WTC11 (cell line): Measurements from ENCODE around the gene GRM4. TPM values are rescaled to one million over a fixed set of nuclear protein-coding genes. Genes with fewer than 3 reads are reported as not detected.
A peak's percentile ranks its signal among the peaks of the same experiment; 100 is the strongest.

Experiments
- ATAC-seq: fragments of 200-7000 bp; cut with Tn5 transposase; 2 replicates; pipeline ENCODE4 v1.10.0; 2021; ENCODE audit warnings: mild to moderate bottlenecking, moderate library complexity
- CTCF ChIA-PET: fragments of 300-600 bp; sonication (Branson Sonifier 250); formaldehyde crosslinking; loops from one replicate; lab custom pipeline; 2021; ENCODE audit warnings: antibody characterized with exemption; lab: Charles Lee
- POLR2A ChIA-PET: fragments of 350-600 bp; sonication (Branson Sonifier 250); formaldehyde crosslinking; loops from one replicate; lab custom pipeline; 2021; ENCODE audit warnings: antibody characterized with exemption; lab: Charles Lee
- DNase-seq: peaks from one replicate; pipeline ENCODE4 v3.0.0; 2021; ENCODE audit warnings: low spot score
- H3K27ac Mint-ChIP-seq: 2 replicates; pipeline ENCODE4 v1.8.0; 2021; ENCODE audit warnings: mixed read lengths
- H3K27me3 Mint-ChIP-seq: 2 replicates; pipeline ENCODE4 v1.8.0; 2021; ENCODE audit warnings: low read depth, mild to moderate bottlenecking, moderate library complexity, mixed read lengths
- H3K36me3 Mint-ChIP-seq: 2 replicates; pipeline ENCODE4 v1.8.0; 2021; ENCODE audit warnings: mixed read lengths
- H3K4me1 Mint-ChIP-seq: 2 replicates; pipeline ENCODE4 v1.8.0; 2022; ENCODE audit warnings: mixed read lengths
- H3K4me3 Mint-ChIP-seq: 2 replicates; pipeline ENCODE4 v1.8.0; 2021; ENCODE audit warnings: mild to moderate bottlenecking, moderate library complexity, mixed read lengths
- H3K9me3 Mint-ChIP-seq: 2 replicates; pipeline ENCODE4 v1.8.0; 2021; ENCODE audit warnings: mixed read lengths
- EMX1 ChIP-seq: fragments of 250-450 bp; sonication (Bioruptor Pico); IDR thresholded peaks from 2 replicates; pipeline ENCODE4 v1.8.0; 2021; ENCODE audit warnings: mild to moderate bottlenecking
- ETV6 ChIP-seq: sonication (generic); formaldehyde crosslinking; IDR thresholded peaks from 2 replicates; pipeline ENCODE4 v1.8.1; 2022; ENCODE audit warnings: mild to moderate bottlenecking, missing genetic modification reagents
- GABPB1 ChIP-seq: sonication (generic); formaldehyde crosslinking; IDR thresholded peaks from 2 replicates; pipeline ENCODE4 v1.8.1; 2023; ENCODE audit warnings: mild to moderate bottlenecking, missing genetic modification reagents
- GTF2I ChIP-seq: fragments of 250-450 bp; sonication (Bioruptor Pico); conservative IDR thresholded peaks from 2 replicates; pipeline ENCODE4 v1.4.0; 2021; ENCODE audit warnings: mild to moderate bottlenecking
- IRF2 ChIP-seq: sonication (generic); formaldehyde crosslinking; IDR thresholded peaks from 2 replicates; pipeline ENCODE4 v1.8.0; 2022; ENCODE audit warnings: low read depth, missing genetic modification reagents, borderline replicate concordance
- KAT7 ChIP-seq: sonication (generic); formaldehyde crosslinking; IDR thresholded peaks from 2 replicates; pipeline ENCODE4 v1.8.1; 2023; ENCODE audit warnings: missing genetic modification reagents, mild to moderate bottlenecking, borderline replicate concordance
- SP1 ChIP-seq: sonication (generic); formaldehyde crosslinking; conservative IDR thresholded peaks from 2 replicates; pipeline ENCODE4 v1.8.1; 2022; ENCODE audit warnings: missing genetic modification reagents
- ZNF671 ChIP-seq: fragments of 250-450 bp; sonication (Bioruptor Pico); IDR thresholded peaks from 2 replicates; pipeline ENCODE4 v1.8.0; 2021; ENCODE audit warnings: mild to moderate bottlenecking
- total RNA-seq: library from RNA; stranded (reverse); gene quantifications from 3 replicates; pipeline ENCODE4 v1.2.3, GENCODE V29; 2021
- TF ChIP-seq, protein P1 (sequence below): sonication (generic); formaldehyde crosslinking; IDR thresholded peaks from 2 replicates; pipeline ENCODE4 v1.8.0; 2023; ENCODE audit warnings: missing genetic modification reagents, mild to moderate bottlenecking, borderline replicate concordance
- TF ChIP-seq, protein P2 (sequence below): sonication (generic); formaldehyde crosslinking; IDR thresholded peaks from 2 replicates; pipeline ENCODE4 v1.8.0; 2022; ENCODE audit warnings: mild to moderate bottlenecking, missing genetic modification reagents
- TF ChIP-seq, protein P3 (sequence below): sonication (generic); formaldehyde crosslinking; IDR thresholded peaks from 2 replicates; pipeline ENCODE4 v1.8.1; 2023; ENCODE audit warnings: mild to moderate bottlenecking, missing genetic modification reagents
- TF ChIP-seq, protein P4 (sequence below): sonication (generic); formaldehyde crosslinking; IDR thresholded peaks from 2 replicates; pipeline ENCODE4 v1.8.0; 2023; ENCODE audit warnings: mild to moderate bottlenecking, missing genetic modification reagents
- TF ChIP-seq, protein P5 (sequence below): sonication (generic); formaldehyde crosslinking; IDR thresholded peaks from 2 replicates; pipeline ENCODE4 v1.8.1; 2023; ENCODE audit warnings: mild to moderate bottlenecking, missing genetic modification reagents, moderate library complexity
- TF ChIP-seq, protein P6 (sequence below): fragments of 200-600 bp; IDR thresholded peaks from 2 replicates; pipeline ENCODE4 v1.8.0; 2022; ENCODE audit warnings: antibody characterized with exemption

GRM4 gene
- total RNA-seq, 1 experiment from 2014 or later, result 34.5 TPM

DNA sequence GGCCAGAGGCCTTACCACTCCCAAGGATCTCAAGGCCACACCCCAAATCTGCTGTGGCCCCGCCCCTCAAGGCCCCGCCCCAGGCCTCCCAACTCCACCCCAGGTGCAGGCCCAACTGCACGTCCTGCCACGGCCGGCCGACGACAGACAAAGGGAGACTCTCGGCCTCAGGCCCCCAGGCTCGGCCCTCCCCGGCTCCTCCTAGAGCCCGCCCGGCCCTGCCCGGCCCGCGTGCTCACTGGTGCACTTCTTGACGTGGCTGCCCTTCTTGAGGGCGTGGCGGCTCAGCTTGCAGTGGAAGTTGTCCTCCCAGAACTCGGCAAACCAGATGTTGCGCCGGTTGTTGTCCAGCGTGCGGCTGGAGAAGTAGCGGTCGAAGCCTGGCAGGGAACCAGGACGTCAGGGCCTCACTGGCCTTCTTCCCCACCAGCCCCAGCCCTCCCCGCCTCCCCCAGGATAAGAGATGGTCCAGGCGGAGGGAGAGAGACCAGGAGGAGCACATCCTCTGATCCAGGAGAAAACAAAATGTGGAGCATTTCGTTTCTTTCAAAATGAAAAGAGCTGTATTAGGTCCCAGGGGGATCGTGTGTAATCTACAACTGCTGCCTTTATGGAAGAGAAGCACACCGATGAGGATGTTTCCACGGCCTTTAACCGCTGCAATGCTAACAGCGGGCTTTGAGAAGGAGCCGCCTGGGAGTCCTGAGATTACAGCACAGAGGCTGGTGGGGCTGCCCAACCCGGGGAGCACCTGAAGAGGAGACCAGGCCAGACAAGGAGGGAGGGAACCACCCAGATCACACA, 89.4 kb downstream of the GRM4 start (continued):
- TF ChIP-seq, protein P1, sequence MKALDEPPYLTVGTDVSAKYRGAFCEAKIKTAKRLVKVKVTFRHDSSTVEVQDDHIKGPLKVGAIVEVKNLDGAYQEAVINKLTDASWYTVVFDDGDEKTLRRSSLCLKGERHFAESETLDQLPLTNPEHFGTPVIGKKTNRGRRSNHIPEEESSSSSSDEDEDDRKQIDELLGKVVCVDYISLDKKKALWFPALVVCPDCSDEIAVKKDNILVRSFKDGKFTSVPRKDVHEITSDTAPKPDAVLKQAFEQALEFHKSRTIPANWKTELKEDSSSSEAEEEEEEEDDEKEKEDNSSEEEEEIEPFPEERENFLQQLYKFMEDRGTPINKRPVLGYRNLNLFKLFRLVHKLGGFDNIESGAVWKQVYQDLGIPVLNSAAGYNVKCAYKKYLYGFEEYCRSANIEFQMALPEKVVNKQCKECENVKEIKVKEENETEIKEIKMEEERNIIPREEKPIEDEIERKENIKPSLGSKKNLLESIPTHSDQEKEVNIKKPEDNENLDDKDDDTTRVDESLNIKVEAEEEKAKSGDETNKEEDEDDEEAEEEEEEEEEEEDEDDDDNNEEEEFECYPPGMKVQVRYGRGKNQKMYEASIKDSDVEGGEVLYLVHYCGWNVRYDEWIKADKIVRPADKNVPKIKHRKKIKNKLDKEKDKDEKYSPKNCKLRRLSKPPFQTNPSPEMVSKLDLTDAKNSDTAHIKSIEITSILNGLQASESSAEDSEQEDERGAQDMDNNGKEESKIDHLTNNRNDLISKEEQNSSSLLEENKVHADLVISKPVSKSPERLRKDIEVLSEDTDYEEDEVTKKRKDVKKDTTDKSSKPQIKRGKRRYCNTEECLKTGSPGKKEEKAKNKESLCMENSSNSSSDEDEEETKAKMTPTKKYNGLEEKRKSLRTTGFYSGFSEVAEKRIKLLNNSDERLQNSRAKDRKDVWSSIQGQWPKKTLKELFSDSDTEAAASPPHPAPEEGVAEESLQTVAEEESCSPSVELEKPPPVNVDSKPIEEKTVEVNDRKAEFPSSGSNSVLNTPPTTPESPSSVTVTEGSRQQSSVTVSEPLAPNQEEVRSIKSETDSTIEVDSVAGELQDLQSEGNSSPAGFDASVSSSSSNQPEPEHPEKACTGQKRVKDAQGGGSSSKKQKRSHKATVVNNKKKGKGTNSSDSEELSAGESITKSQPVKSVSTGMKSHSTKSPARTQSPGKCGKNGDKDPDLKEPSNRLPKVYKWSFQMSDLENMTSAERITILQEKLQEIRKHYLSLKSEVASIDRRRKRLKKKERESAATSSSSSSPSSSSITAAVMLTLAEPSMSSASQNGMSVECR (CRISPR knock-in tag), result no peak
- TF ChIP-seq, protein P2, sequence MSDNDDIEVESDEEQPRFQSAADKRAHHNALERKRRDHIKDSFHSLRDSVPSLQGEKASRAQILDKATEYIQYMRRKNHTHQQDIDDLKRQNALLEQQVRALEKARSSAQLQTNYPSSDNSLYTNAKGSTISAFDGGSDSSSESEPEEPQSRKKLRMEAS (CRISPR knock-in tag), result peak; percentile 53; the same call in 1 of the 2 replicates
- TF ChIP-seq SP1 (CRISPR knock-in tag), result peak; percentile 51; the same call in 1 of the 2 replicates
- no peak for TF ChIP-seq GABPB1
- TF ChIP-seq ETV6 (CRISPR knock-in tag), result no peak

DNA sequence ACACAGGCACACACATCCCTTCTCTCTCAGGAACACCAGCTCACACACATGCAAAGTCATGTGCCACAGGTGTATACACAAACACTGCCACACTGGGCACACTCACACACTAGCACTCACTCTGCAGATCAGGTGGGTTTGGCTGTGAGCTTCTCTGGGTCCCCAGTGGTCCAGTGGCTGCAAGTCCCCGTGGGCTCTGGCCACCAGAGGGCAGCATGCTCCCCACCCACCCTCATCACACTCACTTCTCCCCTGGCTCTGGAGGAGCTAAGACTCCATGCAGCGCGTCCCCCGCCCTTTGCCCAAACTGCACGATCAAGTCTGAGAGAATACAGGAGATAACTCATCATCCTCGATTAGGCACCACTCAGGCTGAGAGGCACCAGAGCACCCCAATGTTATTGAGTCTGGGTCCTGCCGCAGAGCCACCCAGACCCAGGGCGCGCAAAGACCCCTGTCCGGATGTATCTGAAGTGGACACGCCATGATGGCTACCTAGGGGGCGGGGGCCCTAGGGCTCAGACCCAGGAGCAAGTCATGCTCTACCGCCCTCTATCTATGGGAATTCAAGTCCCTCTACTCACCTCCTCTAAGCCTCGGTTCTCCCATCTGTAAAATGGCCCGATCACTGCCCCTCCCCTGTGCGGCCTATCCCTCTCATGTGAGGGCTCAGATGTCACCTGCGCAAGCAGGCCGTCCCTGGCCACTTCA, 90.5 kb downstream of the GRM4 start:
- TF ChIP-seq, protein P3, sequence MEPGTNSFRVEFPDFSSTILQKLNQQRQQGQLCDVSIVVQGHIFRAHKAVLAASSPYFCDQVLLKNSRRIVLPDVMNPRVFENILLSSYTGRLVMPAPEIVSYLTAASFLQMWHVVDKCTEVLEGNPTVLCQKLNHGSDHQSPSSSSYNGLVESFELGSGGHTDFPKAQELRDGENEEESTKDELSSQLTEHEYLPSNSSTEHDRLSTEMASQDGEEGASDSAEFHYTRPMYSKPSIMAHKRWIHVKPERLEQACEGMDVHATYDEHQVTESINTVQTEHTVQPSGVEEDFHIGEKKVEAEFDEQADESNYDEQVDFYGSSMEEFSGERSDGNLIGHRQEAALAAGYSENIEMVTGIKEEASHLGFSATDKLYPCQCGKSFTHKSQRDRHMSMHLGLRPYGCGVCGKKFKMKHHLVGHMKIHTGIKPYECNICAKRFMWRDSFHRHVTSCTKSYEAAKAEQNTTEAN, result no peak
- TF ChIP-seq EMX1 (CRISPR knock-in tag), result no peak
- TF ChIP-seq, protein P4, sequence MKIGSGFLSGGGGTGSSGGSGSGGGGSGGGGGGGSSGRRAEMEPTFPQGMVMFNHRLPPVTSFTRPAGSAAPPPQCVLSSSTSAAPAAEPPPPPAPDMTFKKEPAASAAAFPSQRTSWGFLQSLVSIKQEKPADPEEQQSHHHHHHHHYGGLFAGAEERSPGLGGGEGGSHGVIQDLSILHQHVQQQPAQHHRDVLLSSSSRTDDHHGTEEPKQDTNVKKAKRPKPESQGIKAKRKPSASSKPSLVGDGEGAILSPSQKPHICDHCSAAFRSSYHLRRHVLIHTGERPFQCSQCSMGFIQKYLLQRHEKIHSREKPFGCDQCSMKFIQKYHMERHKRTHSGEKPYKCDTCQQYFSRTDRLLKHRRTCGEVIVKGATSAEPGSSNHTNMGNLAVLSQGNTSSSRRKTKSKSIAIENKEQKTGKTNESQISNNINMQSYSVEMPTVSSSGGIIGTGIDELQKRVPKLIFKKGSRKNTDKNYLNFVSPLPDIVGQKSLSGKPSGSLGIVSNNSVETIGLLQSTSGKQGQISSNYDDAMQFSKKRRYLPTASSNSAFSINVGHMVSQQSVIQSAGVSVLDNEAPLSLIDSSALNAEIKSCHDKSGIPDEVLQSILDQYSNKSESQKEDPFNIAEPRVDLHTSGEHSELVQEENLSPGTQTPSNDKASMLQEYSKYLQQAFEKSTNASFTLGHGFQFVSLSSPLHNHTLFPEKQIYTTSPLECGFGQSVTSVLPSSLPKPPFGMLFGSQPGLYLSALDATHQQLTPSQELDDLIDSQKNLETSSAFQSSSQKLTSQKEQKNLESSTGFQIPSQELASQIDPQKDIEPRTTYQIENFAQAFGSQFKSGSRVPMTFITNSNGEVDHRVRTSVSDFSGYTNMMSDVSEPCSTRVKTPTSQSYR, result no peak
- no peak for TF ChIP-seq KAT7
- no peak for TF ChIP-seq ZNF671 (CRISPR knock-in tag)
- peak; percentile 27; the same call in 1 of the 2 replicates for TF ChIP-seq SP1 (CRISPR knock-in tag)
- TF ChIP-seq, protein P5, sequence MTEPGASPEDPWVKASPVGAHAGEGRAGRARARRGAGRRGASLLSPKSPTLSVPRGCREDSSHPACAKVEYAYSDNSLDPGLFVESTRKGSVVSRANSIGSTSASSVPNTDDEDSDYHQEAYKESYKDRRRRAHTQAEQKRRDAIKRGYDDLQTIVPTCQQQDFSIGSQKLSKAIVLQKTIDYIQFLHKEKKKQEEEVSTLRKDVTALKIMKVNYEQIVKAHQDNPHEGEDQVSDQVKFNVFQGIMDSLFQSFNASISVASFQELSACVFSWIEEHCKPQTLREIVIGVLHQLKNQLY (CRISPR knock-in tag), result no peak
- TF ChIP-seq GTF2I (CRISPR knock-in tag), result 0 out of 2 replicates have a peak, but pooled peaks have one; percentile 7
- TF ChIP-seq, protein P6, sequence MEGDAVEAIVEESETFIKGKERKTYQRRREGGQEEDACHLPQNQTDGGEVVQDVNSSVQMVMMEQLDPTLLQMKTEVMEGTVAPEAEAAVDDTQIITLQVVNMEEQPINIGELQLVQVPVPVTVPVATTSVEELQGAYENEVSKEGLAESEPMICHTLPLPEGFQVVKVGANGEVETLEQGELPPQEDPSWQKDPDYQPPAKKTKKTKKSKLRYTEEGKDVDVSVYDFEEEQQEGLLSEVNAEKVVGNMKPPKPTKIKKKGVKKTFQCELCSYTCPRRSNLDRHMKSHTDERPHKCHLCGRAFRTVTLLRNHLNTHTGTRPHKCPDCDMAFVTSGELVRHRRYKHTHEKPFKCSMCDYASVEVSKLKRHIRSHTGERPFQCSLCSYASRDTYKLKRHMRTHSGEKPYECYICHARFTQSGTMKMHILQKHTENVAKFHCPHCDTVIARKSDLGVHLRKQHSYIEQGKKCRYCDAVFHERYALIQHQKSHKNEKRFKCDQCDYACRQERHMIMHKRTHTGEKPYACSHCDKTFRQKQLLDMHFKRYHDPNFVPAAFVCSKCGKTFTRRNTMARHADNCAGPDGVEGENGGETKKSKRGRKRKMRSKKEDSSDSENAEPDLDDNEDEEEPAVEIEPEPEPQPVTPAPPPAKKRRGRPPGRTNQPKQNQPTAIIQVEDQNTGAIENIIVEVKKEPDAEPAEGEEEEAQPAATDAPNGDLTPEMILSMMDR, result peak; percentile 68
- TF ChIP-seq IRF2, result no peak
- TF ChIP-seq, all 79 proteins: peak for 3
- Mint-ChIP-seq H3K27ac (no peak overlapping the region), H3K9me3 (no peaks in the 10 kb centered on the region), H3K4me1 (peaks cover 50% of the 10 kb centered on the region), H3K36me3 (no peaks in the 10 kb centered on the region; the same call in 1 of the 2 replicates), H3K4me3 (no peak overlapping the region), H3K27me3 (no peaks in the 10 kb centered on the region; the same call in 1 of the 2 replicates)
- ATAC-seq, result peak; percentile 57
- DNase-seq, result peak; percentile 82
- ChIA-PET POLR2A (no interaction called here), CTCF (interaction anchor here (0.5 to 5.2 kb wide), 80 partner anchors 8 to 876 kb away, joined by 3 to 187 read pairs (median 5); partner anchors contain the start of genes BAK1, GRM4 and UQCC2)
